OCI-LY3 (cell line): ENCODE results near the gene CSTA.

Experiments used
- H2AFZ ChIP-seq: fragments of 200-600, 300-600 bp; shearing (Covaris generic); 2 replicates; pipeline ENCODE4 v1.6.0; 2014; ENCODE audit warnings: antibody characterized with exemption, low read depth, low read length
- H3K27ac ChIP-seq: fragments of 200-600, 300-600 bp; sonication (generic); 2 replicates; pipeline ENCODE4 v1.5.1; 2014; ENCODE audit warnings: mild to moderate bottlenecking, low read length, moderate library complexity, mixed read lengths
- H3K27me3 ChIP-seq: fragments of 200-600, 300-600 bp; sonication (generic); 2 replicates; pipeline ENCODE4 v1.6.1; 2014; ENCODE audit warnings: low read depth, low read length, mixed read lengths
- H3K36me3 ChIP-seq: fragments of 200-600, 300-600 bp; sonication (generic); replicated peaks from 2 replicates; pipeline ENCODE3; 2014; ENCODE audit warnings: low read depth, low read length, mixed read lengths
- H3K4me1 ChIP-seq: fragments of 300-600, 200-600 bp; sonication (generic); 2 replicates; pipeline ENCODE4 v1.6.1; 2014; ENCODE audit warnings: low read length, mixed read lengths
- H3K4me2 ChIP-seq: fragments of 200-600, 300-600 bp; sonication (generic); 2 replicates; pipeline ENCODE4 v1.6.1; 2014; ENCODE audit warnings: low read length, mixed read lengths
- H3K4me3 ChIP-seq: fragments of 300-600, 200-600 bp; sonication (generic); 2 replicates; pipeline ENCODE4 v1.5.1; 2014; ENCODE audit warnings: antibody characterized with exemption, mild to moderate bottlenecking, low read length, moderate library complexity
- H3K79me2 ChIP-seq: fragments of 300-600, 200-600 bp; shearing (Covaris generic); 2 replicates; pipeline ENCODE4 v1.6.1; 2014; ENCODE audit warnings: mild to moderate bottlenecking, low read length, mixed read lengths
- H3K9ac ChIP-seq: fragments of 300-600, 200-600 bp; shearing (Covaris generic); 2 replicates; pipeline ENCODE4 v1.6.0; 2014; ENCODE audit warnings: mild to moderate bottlenecking, low read length, moderate library complexity
- H3K9me3 ChIP-seq: fragments of 200-600, 300-600 bp; shearing (Covaris generic); 2 replicates; pipeline ENCODE4 v1.6.1; 2014; ENCODE audit warnings: low read length, mixed read lengths; ENCODE audit not compliant: insufficient read depth
- H4K20me1 ChIP-seq: fragments of 200-600, 300-600 bp; sonication (generic); 2 replicates; pipeline ENCODE4 v1.6.1; 2016; ENCODE audit warnings: low read length, mixed read lengths; ENCODE audit not compliant: insufficient read depth
- EZH2phosphoT487 ChIP-seq: fragments of 200-600 bp; shearing (Covaris generic); IDR thresholded peaks from 2 replicates; pipeline ENCODE4 v1.6.1; 2018; ENCODE audit warnings: antibody characterized with exemption, mixed run types, low read depth
- TF ChIP-seq, protein P1 (sequence below): fragments of 200-600, 300-600 bp; sonication (generic); IDR thresholded peaks from 2 replicates; pipeline ENCODE4 v1.5.1; 2014; ENCODE audit warnings: antibody characterized with exemption, low read length, low read depth

The CSTA gene

DNA sequence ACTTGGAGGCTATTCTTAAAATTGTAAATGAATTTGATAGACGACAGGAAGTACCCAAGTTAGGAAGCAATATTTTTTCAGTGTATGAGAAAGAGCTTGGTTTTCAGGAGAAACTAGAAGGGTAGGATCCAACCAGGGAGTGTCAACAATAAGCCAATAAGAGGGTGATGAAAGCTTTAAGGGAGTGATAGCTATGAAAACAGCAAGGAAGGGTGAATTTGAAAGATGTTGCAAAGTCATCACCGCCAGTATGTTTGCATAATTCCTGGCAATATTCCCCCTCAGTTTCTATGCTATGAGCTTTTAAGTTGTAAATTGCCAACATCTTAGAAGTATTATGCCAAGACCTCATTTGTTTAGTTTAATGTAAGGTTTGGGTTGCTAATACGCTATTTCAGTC lies 11.8 kb upstream of the CSTA start:
- H3K79me2 ChIP-seq, result no peaks in the 10 kb centered on the region
- no peaks in the 10 kb centered on the region for H3K36me3 ChIP-seq
- no peak overlapping the region for H3K4me2 ChIP-seq

DNA sequence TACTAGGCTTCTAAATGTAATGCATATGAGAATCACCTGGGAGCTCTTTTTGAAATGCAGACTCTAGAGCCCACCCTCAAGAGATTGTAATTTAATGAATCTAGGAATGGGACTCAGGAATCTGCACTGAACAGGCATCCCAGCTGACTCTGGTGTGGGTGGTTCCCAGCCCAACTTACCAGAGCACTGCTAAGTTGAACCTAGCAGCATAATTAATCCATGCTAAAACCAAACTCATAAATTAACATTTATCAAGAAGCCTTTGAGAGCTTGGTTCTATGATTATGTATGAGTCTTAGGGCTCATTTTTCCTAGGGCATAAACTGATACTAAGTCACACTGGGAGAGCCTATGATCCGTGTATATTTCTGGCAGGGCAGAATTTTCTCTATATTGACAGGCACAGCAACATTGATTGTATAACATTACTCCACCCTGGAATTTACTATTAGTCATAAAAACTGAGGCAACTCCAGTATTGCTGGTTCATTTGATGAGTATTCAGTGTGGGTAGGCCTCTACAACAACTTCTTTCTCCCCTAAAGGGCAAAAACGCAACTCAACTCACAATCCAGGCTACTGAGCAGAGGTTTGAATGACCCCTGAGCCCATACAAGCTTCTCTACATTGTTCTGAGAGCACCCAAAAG lies 10.7 kb upstream of the CSTA start:
- H3K36me3 ChIP-seq, result no peaks in the 10 kb centered on the region
- TF ChIP-seq EZH2phosphoT487, result no peak
- TF ChIP-seq, protein P1, sequence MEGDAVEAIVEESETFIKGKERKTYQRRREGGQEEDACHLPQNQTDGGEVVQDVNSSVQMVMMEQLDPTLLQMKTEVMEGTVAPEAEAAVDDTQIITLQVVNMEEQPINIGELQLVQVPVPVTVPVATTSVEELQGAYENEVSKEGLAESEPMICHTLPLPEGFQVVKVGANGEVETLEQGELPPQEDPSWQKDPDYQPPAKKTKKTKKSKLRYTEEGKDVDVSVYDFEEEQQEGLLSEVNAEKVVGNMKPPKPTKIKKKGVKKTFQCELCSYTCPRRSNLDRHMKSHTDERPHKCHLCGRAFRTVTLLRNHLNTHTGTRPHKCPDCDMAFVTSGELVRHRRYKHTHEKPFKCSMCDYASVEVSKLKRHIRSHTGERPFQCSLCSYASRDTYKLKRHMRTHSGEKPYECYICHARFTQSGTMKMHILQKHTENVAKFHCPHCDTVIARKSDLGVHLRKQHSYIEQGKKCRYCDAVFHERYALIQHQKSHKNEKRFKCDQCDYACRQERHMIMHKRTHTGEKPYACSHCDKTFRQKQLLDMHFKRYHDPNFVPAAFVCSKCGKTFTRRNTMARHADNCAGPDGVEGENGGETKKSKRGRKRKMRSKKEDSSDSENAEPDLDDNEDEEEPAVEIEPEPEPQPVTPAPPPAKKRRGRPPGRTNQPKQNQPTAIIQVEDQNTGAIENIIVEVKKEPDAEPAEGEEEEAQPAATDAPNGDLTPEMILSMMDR, result no peak
- no peak overlapping the region for H3K4me2 ChIP-seq
- H2AFZ ChIP-seq, result no peak overlapping the region
- H3K27me3 ChIP-seq, result no peaks in the 10 kb centered on the region
- H3K9ac ChIP-seq, result no peak overlapping the region
- H3K9me3 ChIP-seq, result 0 out of 2 replicates have a peak, but pooled peaks cover 1% of the 10 kb centered on the region
- no peak overlapping the region for H3K4me3 ChIP-seq
- H3K4me1 ChIP-seq, result no peaks in the 10 kb centered on the region
- no peak overlapping the region for H3K27ac ChIP-seq
- no peaks in the 10 kb centered on the region for H4K20me1 ChIP-seq
- no peaks in the 10 kb centered on the region for H3K79me2 ChIP-seq

More for the DNA sequence above, 11.8 kb upstream of the CSTA start:
- Histone ChIP-seq H3K9ac (no peak overlapping the region), H2AFZ (no peak overlapping the region), H3K27me3 (no peaks in the 10 kb centered on the region), H4K20me1 (no peaks in the 10 kb centered on the region), H3K9me3 (no peaks in the 10 kb centered on the region), H3K4me3 (no peak overlapping the region), H3K27ac (no peak overlapping the region), H3K4me1 (no peaks in the 10 kb centered on the region)
- no peak for TF ChIP-seq EZH2phosphoT487
- TF ChIP-seq, protein P1, result no peak

DNA sequence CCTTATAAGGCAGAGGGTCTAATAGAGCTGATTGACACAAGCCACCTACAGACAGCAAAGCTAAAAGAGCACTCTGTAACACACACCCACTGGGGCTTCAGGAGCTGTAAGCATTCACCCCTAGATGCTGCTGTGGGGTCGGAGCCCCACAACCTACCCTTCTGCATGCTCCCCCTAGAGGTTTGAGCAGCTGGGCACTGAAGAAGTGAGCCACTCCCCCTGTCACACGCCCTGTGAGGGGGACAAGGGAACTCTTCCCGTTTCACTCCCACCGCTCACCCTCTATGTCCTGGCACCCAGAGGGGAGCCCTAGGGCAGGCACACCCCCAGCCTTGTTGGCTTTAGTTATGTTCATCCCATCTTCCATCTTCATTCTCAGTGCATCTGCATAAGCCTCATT lies 9.4 kb upstream of the CSTA start:
- no peak overlapping the region for H2AFZ ChIP-seq
- no peak overlapping the region for H3K4me3 ChIP-seq
- H3K27ac ChIP-seq, result no peak overlapping the region

DNA sequence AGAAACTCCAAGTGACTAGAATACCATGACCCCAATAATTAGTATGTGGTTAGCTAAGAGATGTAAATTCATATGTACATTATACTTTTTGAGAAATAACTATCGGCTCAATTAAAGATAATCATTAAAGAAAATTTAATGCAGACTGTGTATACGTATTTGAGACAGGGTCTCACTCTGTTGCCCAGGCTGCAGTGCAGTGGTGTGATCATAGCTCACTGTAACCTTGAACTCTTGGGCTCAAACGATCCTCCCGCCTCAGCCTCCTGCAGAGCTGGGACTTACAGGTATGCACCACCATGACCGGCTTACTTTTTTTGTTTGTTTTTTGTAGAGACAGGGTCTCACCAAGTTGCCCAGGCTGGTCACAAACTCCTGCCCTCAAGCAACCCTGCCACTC lies 8.7 kb upstream of the CSTA start:
- no peak overlapping the region for H3K4me2 ChIP-seq
- H3K9ac ChIP-seq, result no peak overlapping the region
- H2AFZ ChIP-seq, result no peak overlapping the region
- H4K20me1 ChIP-seq, result no peaks in the 10 kb centered on the region
- H3K36me3 ChIP-seq, result no peaks in the 10 kb centered on the region
- no peaks in the 10 kb centered on the region for H3K27me3 ChIP-seq
- H3K79me2 ChIP-seq, result no peaks in the 10 kb centered on the region
- TF ChIP-seq, protein P1, result no peak
- no peak for TF ChIP-seq EZH2phosphoT487
- no peak overlapping the region for H3K4me3 ChIP-seq
- no peak overlapping the region for H3K27ac ChIP-seq
- no peaks in the 10 kb centered on the region for H3K4me1 ChIP-seq
- 0 out of 2 replicates have a peak, but pooled peaks cover 5% of the 10 kb centered on the region for H3K9me3 ChIP-seq

More for the DNA sequence above, 9.4 kb upstream of the CSTA start:
- H3K9me3 ChIP-seq, result 0 out of 2 replicates have a peak, but pooled peaks cover 5% of the 10 kb centered on the region
- H3K4me1 ChIP-seq, result no peaks in the 10 kb centered on the region
- H3K79me2 ChIP-seq, result no peaks in the 10 kb centered on the region
- H3K4me2 ChIP-seq, result no peak overlapping the region
- TF ChIP-seq EZH2phosphoT487, result no peak
- TF ChIP-seq, protein P1, result no peak
- no peaks in the 10 kb centered on the region for H4K20me1 ChIP-seq
- H3K36me3 ChIP-seq, result no peaks in the 10 kb centered on the region
- no peak overlapping the region for H3K9ac ChIP-seq
- no peaks in the 10 kb centered on the region for H3K27me3 ChIP-seq
